GM12891 (cell line): ENCODE measurements around the gene PRKCD.

Experiments used
- PAX5 ChIP-seq: IDR thresholded peaks from 2 replicates; pipeline ENCODE4 v1.6.1; 2011; ENCODE audit warnings: low read length, moderate library complexity, mild to moderate bottlenecking; ENCODE audit not compliant: insufficient read depth, severe bottlenecking
- POLR2A ChIP-seq: IDR thresholded peaks from 2 replicates; pipeline ENCODE4 v1.6.1; 2011; ENCODE audit warnings: low read depth, low read length, control low read depth
- POLR2AphosphoS5 ChIP-seq: IDR thresholded peaks from 2 replicates; pipeline ENCODE4 v1.6.1; 2011; ENCODE audit warnings: low read depth, low read length, control low read depth
- POU2F2 ChIP-seq: IDR thresholded peaks from 2 replicates; pipeline ENCODE4 v1.6.1; 2011; ENCODE audit warnings: low read depth, mild to moderate bottlenecking, control low read depth, low read length, moderate library complexity
- SPI1 ChIP-seq: IDR thresholded peaks from 2 replicates; pipeline ENCODE4 v1.6.1; 2011; ENCODE audit warnings: low read depth, low read length, control low read depth
- TAF1 ChIP-seq: IDR thresholded peaks from 2 replicates; pipeline ENCODE4 v1.6.1; 2011; ENCODE audit warnings: low read depth, low read length, control low read depth

DNA sequence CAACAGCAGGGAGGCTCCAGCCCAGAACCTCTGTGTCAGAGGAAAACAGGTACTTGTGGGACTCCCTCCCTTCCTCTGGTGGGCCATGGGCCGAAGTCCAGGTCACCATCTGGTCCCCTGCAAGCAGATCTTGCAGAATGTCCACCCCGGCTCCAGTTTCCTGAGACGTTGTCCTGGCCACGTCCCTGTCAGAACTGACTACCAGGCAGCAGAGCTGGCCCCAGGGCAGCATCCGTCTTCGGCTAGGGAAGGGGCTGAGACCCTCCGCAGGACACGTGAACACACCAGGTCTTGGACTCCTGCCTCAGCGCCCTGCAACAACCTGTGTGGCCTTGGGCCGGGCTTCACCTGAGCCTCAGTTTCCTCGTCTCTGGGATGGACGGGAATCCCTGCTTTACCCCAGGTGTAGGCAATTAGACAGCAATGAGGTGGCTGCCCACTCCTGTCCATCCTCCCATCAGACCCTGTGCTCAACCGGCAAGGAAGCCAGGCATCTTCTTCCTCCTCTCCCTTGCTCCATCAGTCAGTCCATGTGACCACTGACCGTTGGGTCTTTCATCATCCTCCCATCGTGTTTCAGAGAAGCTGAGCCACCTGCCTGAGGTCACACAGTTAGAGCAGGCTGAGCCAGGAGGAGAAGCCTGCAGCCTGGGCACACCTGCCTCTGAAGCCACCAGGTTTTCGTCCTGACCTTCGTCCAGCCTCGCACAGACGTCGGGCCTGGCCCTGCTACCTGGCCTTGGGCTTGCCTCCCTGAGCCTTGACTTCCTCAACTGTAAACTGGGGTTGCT, 8.9 kb upstream of the PRKCD start:
- TF ChIP-seq POLR2A (no peak), POLR2AphosphoS5 (no peak), TAF1 (no peak), SPI1 (no peak), POU2F2 (no peak), PAX5 (no peak)
